ENCODE measurements around the gene SECISBP2.

Gene SECISBP2

DNA sequence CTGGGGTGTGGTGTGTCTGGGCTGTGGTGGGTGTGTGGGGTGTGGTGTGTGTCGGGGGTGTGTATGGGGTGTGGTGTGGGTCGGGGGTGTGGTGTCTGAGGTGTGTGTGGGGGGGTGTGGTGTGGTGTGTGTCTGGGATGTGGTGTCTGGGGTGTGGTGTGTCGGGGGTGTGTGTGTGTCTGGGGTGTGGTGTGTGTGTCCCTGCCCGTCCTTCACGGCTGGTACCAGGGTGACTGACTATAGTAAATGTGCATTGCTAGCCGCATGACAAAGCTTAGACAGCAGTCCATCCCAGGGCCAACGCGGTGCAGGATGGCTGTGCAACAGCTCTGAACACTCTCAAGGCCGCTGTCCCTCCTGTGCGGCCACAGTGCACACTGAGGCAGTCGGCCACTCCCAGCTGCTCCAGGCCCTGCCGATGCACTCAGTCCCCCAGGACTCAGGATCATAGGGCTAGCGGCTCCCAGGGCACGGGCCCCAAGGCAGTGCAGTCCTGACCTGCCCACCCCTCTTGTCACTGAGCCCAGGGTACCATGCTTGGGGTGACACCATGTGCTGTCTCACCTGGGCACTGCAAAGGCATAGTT, 54.0 kb downstream of the SECISBP2 start:
- Mint-ChIP-seq H3K27ac (peak overlapping the region; percentile 81), H3K9me3 (no peaks in the 10 kb centered on the region), H3K27me3 (no peaks in the 10 kb centered on the region), H3K4me3 (no peak overlapping the region), H3K4me1 (peaks cover 36% of the 10 kb centered on the region), H3K36me3 (ENCODE audit: low read depth) (peaks cover 11% of the 10 kb centered on the region)
- ATAC-seq (peak; percentile 45), DNase-seq (no peak)

GRCh38 chr9:89372979-89373378, 54.7 kb downstream of the SECISBP2 start:
- no peak overlapping the region for H3K4me3 Mint-ChIP-seq
- peaks cover 18% of the 10 kb centered on the region for H3K36me3 Mint-ChIP-seq (ENCODE audit: low read depth)
- ATAC-seq (peak; percentile 4), DNase-seq (no peak)
- H3K4me1 Mint-ChIP-seq: peaks cover 40% of the 10 kb centered on the region
- no peaks in the 10 kb centered on the region for H3K9me3 Mint-ChIP-seq
- no peaks in the 10 kb centered on the region for H3K27me3 Mint-ChIP-seq
- H3K27ac Mint-ChIP-seq: peak overlapping the region; percentile 81

DNA sequence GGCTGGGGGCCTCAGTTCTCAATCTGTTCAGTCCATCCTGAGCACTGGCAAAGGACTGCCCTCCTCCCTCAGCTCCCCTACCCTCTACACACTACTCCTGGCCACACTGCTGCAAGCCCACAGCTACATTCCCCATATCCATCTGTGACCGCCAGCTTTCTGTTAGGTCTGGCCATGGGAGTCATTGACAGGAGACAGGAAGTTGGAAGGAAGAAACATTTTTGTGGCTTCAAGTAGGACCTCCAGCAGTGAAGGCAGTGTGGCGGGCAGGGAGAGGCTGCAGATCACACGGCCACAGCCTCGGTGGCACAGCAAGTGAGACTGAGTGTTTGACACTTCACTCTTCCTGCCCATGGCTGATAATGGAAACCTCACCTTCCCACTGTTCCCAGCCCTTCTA, 55.9 kb downstream of the SECISBP2 start:
- Mint-ChIP-seq H3K4me3 (no peak overlapping the region), H3K27me3 (no peaks in the 10 kb centered on the region), H3K27ac (peak overlapping the region; percentile 81), H3K9me3 (no peaks in the 10 kb centered on the region), H3K4me1 (peaks cover 40% of the 10 kb centered on the region), H3K36me3 (ENCODE audit: low read depth) (peaks cover 28% of the 10 kb centered on the region)
- ATAC-seq (no peak), DNase-seq (no peak)

- Mint-ChIP-seq H3K36me3 (ENCODE audit: low read depth) (peaks cover 35% of the 10 kb centered on the region), H3K27ac (peak overlapping the region; percentile 78), H3K27me3 (no peaks in the 10 kb centered on the region), H3K4me1 (peaks cover 44% of the 10 kb centered on the region), H3K9me3 (no peaks in the 10 kb centered on the region), H3K4me3 (no peak overlapping the region)
- ATAC-seq: peak; percentile 15
- no peak for DNase-seq
Observed at GRCh38 chr9:89375191-89375760, 57.0 kb downstream of the SECISBP2 start.

DNA sequence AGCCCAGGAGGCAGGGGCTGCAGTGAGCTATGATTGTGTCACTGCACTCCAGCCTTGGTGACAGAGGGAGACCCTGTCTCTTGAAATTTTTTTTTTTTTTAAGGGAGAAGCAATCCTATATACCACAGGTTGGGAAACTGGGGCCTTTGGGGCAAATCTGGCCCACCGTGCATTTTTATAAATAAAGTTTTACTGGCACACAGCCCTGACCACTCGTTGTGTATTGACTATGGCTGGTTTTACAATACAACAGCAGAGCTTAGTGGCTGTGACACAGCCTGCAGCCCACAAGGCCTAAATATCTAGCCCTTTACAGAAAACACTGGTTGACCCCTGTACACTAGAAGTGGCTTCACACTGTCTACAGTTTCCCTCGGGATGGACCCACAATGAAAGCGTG, 58.0 kb downstream of the SECISBP2 start:
- no peak for DNase-seq
- Mint-ChIP-seq H3K27ac (peak overlapping the region; percentile 78), H3K4me3 (no peak overlapping the region), H3K36me3 (ENCODE audit: low read depth) (peaks cover 43% of the 10 kb centered on the region), H3K27me3 (no peaks in the 10 kb centered on the region), H3K9me3 (no peaks in the 10 kb centered on the region), H3K4me1 (peaks cover 52% of the 10 kb centered on the region)
- no peak for ATAC-seq

- H3K36me3 Mint-ChIP-seq (ENCODE audit: low read depth): peaks cover 48% of the 10 kb centered on the region
Observed at GRCh38 chr9:89376741-89377351, 58.5 kb downstream of the SECISBP2 start.

DNA sequence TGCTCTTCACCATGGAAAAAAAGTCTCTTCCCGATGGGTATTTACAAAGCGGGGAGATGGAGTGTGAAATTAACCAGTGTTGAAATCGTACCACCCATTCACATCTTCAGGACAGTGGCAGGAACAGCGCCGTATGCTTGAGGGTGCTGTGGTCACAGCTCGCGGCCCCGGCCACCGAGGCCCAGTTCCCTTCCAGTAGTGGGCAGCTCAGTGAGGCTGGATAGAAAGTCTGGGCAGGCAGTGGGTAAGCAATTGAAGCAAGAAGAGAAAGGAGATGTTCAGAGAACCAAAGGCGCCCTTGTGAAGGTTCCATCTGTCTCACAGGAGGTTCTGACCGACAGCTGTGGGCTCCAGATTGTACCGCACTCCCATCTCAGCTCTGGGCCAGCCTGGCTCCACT, 59.1 kb downstream of the SECISBP2 start:
- Mint-ChIP-seq H3K36me3 (ENCODE audit: low read depth) (peaks cover 53% of the 10 kb centered on the region), H3K4me1 (peaks cover 63% of the 10 kb centered on the region), H3K27me3 (no peaks in the 10 kb centered on the region), H3K9me3 (no peaks in the 10 kb centered on the region), H3K4me3 (peak overlapping the region; percentile 7), H3K27ac (peak overlapping the region; percentile 37)
- no peak for ATAC-seq
- DNase-seq: no peak

More at GRCh38 chr9:89376741-89377351, 58.5 kb downstream of the SECISBP2 start:
- Mint-ChIP-seq H3K4me1 (peaks cover 57% of the 10 kb centered on the region), H3K9me3 (no peaks in the 10 kb centered on the region), H3K4me3 (no peak overlapping the region), H3K27me3 (no peaks in the 10 kb centered on the region), H3K27ac (peak overlapping the region; percentile 70)
- ATAC-seq: no peak
- DNase-seq: no peak

DNA sequence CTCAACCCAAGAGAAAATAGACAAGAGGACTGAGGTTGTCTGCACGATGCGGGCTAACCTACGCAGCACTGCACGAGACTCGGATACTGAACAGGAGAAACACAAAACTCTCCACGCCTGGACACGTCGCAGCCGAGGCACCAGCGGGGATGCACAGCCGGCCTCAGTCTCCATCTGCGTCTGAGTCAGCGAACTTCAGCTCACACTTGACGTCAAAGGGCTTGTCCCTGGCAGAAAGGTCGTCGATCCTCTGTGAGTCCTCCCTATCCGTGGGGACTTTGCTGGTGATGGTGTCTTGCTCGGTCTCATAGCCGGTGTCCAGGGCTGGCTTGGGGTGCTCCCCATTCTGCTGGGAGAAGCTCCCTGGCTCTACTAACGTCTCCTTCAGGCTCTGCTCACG, 60.2 kb downstream of the SECISBP2 start:
- ATAC-seq (no peak), DNase-seq (no peak)
- H3K4me3 Mint-ChIP-seq: peak overlapping the region; percentile 26
- H3K27ac Mint-ChIP-seq: peak overlapping the region; percentile 67
- H3K9me3 Mint-ChIP-seq: no peaks in the 10 kb centered on the region
- peaks cover 61% of the 10 kb centered on the region for H3K36me3 Mint-ChIP-seq (ENCODE audit: low read depth)
- peaks cover 65% of the 10 kb centered on the region for H3K4me1 Mint-ChIP-seq
- no peaks in the 10 kb centered on the region for H3K27me3 Mint-ChIP-seq

DNA sequence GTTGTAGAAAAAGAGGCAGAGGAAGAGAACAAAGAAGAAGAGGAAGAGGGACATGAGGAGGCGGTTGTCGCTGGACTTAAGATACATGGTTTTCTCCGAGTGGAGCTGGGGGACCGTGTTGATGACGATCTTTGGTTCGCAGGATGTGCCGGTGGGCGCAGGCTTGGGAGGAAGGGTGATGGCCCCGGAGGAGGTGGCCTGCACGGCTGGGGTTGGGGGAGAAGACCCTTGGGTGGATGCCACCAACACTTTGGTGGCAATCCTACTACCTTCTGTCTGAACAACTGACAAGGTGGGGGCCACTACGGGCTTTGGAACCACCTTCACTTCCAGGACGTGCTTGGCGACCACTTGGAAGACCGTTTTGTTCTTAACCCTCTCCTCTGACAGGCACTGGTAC, 60.7 kb downstream of the SECISBP2 start:
- peak overlapping the region; percentile 26 for H3K4me3 Mint-ChIP-seq
- no peaks in the 10 kb centered on the region for H3K27me3 Mint-ChIP-seq
- peak overlapping the region; percentile 67 for H3K27ac Mint-ChIP-seq
- DNase-seq (no peak), ATAC-seq (no peak)
- peaks cover 70% of the 10 kb centered on the region for H3K4me1 Mint-ChIP-seq
- no peaks in the 10 kb centered on the region for H3K9me3 Mint-ChIP-seq
- H3K36me3 Mint-ChIP-seq (ENCODE audit: low read depth): peaks cover 66% of the 10 kb centered on the region

DNA sequence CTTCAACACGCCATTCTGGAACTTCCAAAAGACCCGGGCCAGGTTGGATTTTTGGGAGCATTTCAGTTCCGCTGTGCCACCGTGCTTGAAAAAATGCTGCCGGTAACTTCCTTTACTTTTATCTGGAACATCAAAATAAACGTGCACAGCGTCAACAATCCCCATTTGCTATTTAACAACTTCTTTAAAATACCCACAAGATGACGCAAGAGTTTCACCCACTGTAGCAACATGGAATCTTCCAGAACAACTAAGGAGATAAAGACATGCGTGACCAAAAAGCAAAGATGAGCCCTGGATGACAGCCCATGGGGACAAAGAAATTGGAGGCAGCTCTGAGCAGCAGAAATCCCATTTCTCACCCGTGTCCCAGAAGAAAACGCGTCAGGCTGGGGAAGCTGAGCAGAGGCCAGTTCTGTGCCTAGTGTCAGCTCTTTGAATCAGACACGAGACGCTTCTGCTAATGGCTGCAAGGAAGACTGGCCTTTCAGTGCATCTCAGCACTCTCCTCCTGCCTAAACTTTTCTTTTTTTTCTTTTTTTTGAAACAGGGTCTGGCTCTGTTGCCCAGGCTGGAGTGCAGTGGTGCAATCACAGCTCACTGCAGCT, 61.3 kb downstream of the SECISBP2 start:
- peak overlapping the region; percentile 73 for H3K27ac Mint-ChIP-seq
- ATAC-seq (no peak), DNase-seq (no peak)
- H3K27me3 Mint-ChIP-seq: no peaks in the 10 kb centered on the region
- H3K36me3 Mint-ChIP-seq (ENCODE audit: low read depth): peaks cover 71% of the 10 kb centered on the region
- peaks cover 69% of the 10 kb centered on the region for H3K4me1 Mint-ChIP-seq
- H3K4me3 Mint-ChIP-seq: no peak overlapping the region
- H3K9me3 Mint-ChIP-seq: no peaks in the 10 kb centered on the region

- peaks cover 63% of the 10 kb centered on the region for H3K4me1 Mint-ChIP-seq
- H3K9me3 Mint-ChIP-seq: no peaks in the 10 kb centered on the region
- H3K36me3 Mint-ChIP-seq (ENCODE audit: low read depth): peaks cover 75% of the 10 kb centered on the region
- no peak for DNase-seq
- H3K27ac Mint-ChIP-seq: peak overlapping the region; percentile 91
- ATAC-seq: no peak
- H3K27me3 Mint-ChIP-seq: no peaks in the 10 kb centered on the region
- H3K4me3 Mint-ChIP-seq: no peak overlapping the region
Observed at GRCh38 chr9:89380437-89381307, 62.4 kb downstream of the SECISBP2 start.

DNA sequence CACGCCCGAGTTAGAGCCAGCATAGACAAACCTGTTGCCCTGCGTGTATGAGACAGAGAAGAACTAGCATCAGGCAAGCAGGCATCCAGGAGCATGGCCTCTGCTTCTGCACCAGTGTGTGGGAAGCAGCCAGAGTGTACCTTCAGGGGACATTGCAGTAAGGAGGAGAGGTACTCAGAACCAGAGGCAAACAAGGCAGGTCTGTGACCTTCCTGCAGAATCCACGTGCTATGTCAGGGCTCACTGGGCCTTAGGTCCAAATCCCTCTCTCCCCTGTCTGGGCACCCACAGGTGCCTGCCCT, 63.0 kb downstream of the SECISBP2 start:
- no peaks in the 10 kb centered on the region for H3K27me3 Mint-ChIP-seq
- H3K4me3 Mint-ChIP-seq: no peak overlapping the region
- peaks cover 62% of the 10 kb centered on the region for H3K4me1 Mint-ChIP-seq
- ATAC-seq: no peak
- H3K9me3 Mint-ChIP-seq: no peaks in the 10 kb centered on the region
- no peak for DNase-seq
- peaks cover 80% of the 10 kb centered on the region for H3K36me3 Mint-ChIP-seq (ENCODE audit: low read depth)
- H3K27ac Mint-ChIP-seq: peak overlapping the region; percentile 91

DNA sequence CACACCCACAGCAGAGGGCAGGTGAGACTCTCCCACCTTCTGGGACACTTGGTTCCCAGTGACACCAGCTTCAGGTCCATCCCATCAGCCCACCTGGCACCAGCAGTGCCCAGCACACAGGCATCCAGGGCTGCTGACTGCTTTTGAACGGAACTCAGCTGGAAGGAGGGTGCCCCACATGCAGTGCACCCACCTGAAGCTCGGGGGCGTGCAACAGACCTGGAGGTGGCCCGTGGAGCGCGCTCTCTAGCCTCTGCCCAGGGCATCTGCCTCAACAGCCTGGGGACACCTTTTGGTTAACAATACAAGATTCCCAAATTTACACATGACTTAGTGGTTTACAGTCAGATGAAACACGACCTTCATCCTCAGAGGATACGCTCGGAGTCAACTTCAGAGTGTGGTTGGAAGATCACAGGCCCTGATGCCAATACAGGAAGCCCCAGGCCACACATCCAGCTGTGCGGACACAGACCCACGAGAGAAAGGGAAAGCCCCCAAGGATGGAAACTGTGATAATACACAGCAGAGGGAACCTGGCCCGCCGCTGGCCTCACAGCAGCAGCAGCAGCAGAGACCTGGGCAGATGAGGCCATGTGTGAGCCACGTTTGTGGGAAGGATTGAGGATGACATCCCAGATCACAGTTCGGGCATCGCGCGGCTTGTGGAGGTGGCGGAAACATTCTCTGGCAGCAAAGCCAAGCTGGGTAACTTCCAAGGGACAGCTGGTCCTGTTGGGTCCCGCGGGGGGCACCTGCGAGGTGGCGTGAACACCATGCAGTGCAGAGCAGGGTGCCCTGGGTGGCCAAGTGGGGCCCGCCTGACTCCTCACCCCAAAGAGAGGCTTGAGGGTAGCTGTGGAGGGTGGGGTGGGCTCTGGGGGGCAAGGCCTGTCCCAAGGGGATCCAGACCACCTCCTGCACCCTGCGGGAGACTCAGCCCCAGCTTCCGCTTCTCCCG, 64.0 kb downstream of the SECISBP2 start:
- DNase-seq: peak; percentile 56
- Mint-ChIP-seq H3K4me1 (peaks cover 58% of the 10 kb centered on the region), H3K36me3 (ENCODE audit: low read depth) (peaks cover 80% of the 10 kb centered on the region), H3K9me3 (no peaks in the 10 kb centered on the region), H3K4me3 (peak overlapping the region; percentile 51), H3K27ac (peak overlapping the region; percentile 91), H3K27me3 (no peaks in the 10 kb centered on the region)
- peak; percentile 80 for ATAC-seq

Measured in activated naive CD8-positive, alpha-beta T cell treated with anti-CD3 and anti-CD28 coated beads, Interleukin-2, amount 50 U/mL, for 24 hours (primary cell).